Gastroesophageal sphincter (tissue), 4 donors: ENCODE results near the gene OR2V1. TPM values are rescaled to one million over a fixed set of nuclear protein-coding genes. Genes with fewer than 3 reads are reported as not detected.

Experiments used
- ATAC-seq: fragments of 150-250 bp; one replicate; pipeline ENCODE4 v1.9.1; 2016; ENCODE audit warnings: mild to moderate bottlenecking, moderate library complexity
- H3K27ac ChIP-seq, 4 donors: fragments of 200-600 bp; sonication (generic) in 3 of 4; 1 replicate in 3 of 4; 2 replicates in 1 of 4; pipeline ENCODE4 v1.5.1; 2016 to 2019
- H3K27me3 ChIP-seq: fragments of 200-600 bp; sonication (generic); one replicate; pipeline ENCODE4 v1.5.1; 2019
- H3K36me3 ChIP-seq, 2 donors: fragments of 200-600 bp; sonication (generic); one replicate each; pipeline ENCODE4 v1.5.1; 2019; ENCODE audit warnings: control low read depth in 1 of 2
- H3K4me1 ChIP-seq, 3 donors: fragments of 200-600 bp; sonication (generic); 1 replicate in 2 of 3; 2 replicates in 1 of 3; pipeline ENCODE4 v1.5.1; 2016 to 2019; ENCODE audit warnings: control low read depth in 2 of 3
- H3K4me3 ChIP-seq, 2 donors: fragments of 200-600 bp; sonication (generic); one replicate each; pipeline ENCODE4 v1.5.1; 2019; ENCODE audit warnings: mild to moderate bottlenecking in 1 of 2, moderate library complexity in 1 of 2
- H3K9me3 ChIP-seq, 3 donors: fragments of 200-600 bp; sonication (generic); one replicate each; pipeline ENCODE4 v1.5.1; 2017 to 2019; ENCODE audit warnings: control low read depth in 2 of 3
- CTCF ChIP-seq, 4 experiments: fragments of 200-600 bp in 2 of 4; fragments of 450-650 bp in 2 of 4; sonication (generic) in 1 of 4; IDR thresholded peaks; one replicate each; pipeline ENCODE4 v1.5.1; 2017 to 2019; ENCODE audit warnings: antibody characterized with exemption in 4 of 4, mild to moderate bottlenecking in 2 of 4, moderate library complexity in 2 of 4
- EP300 ChIP-seq: sonication (generic); formaldehyde crosslinking; IDR thresholded peaks from one replicate; pipeline ENCODE4 v1.6.1; 2017; ENCODE audit warnings: antibody characterized with exemption, mild to moderate bottlenecking
- POLR2A ChIP-seq, 2 donors: fragments of 450-650 bp; IDR thresholded peaks; one replicate each; pipeline ENCODE4 v1.6.1; 2017; ENCODE audit warnings: antibody characterized with exemption in 2 of 2, mild to moderate bottlenecking in 2 of 2, moderate library complexity in 1 of 2
- POLR2AphosphoS5 ChIP-seq: sonication (generic); formaldehyde crosslinking; IDR thresholded peaks from one replicate; pipeline ENCODE4 v1.6.1; 2017; ENCODE audit warnings: antibody characterized with exemption
- WGBS, 2 donors: methylation state at CpG; one replicate each; pipeline ENCODE4 v1.1.5; 2018; ENCODE audit warnings: low coverage in 1 of 2; 5-methylcytosine and 5-hydroxymethylcytosine counted together
- total RNA-seq, 4 donors: library from RNA; depleted of rRNA; stranded (reverse); fragments of >200 nt; gene quantifications; one replicate each; pipeline ENCODE4 v1.1.0, GENCODE V29; 2016

OR2V1 gene
- total RNA-seq, 4 donors from 2014 or later, result 0.12 TPM; not detected in 3

- Histone ChIP-seq H3K27me3 (peaks cover 35% of the 10 kb centered on the region), H3K4me1 (no peaks in the 10 kb centered on the region), H3K27ac (no peak overlapping the region), H3K9me3 (peaks cover 0 to 18% (median 0%) of the 10 kb centered on the region in 3 donors), H3K36me3 (no peaks in the 10 kb centered on the region), H3K4me3 (no peak overlapping the region)
- TF ChIP-seq POLR2A (IDR thresholded peaks at IDR 0.05) (no peak), CTCF (IDR thresholded peaks at IDR 0.05) (no peak), EP300 (no peak), POLR2AphosphoS5 (no peak)
- WGBS, 2 donors, result 90 to 100% methylated on average over 1 to 2 of the region's 3 CpGs
- ATAC-seq, result no peak
Observed at GRCh38 chr5:181140766-181141165, 9.8 kb upstream of the OR2V1 start.

- H3K9me3 ChIP-seq, result peaks cover 0 to 20% (median 0%) of the 10 kb centered on the region in 3 donors
- no peak for ATAC-seq
- TF ChIP-seq POLR2A (IDR thresholded peaks at IDR 0.05) (no peak), EP300 (no peak), POLR2AphosphoS5 (no peak), CTCF (IDR thresholded peaks at IDR 0.05) (no peak)
- H3K4me1 ChIP-seq, result peaks cover 0 to 4% (median 0%) of the 10 kb centered on the region in 3 donors
- H3K27ac ChIP-seq, result no peak overlapping the region
- H3K36me3 ChIP-seq, result no peaks in the 10 kb centered on the region
- H3K4me3 ChIP-seq, result no peak overlapping the region
- peaks cover 18% of the 10 kb centered on the region for H3K27me3 ChIP-seq
- 19 to 52% methylated on average over 4 to 5 of the region's 5 CpGs for WGBS, 2 donors
Observed at GRCh38 chr5:181138258-181138657, 7.3 kb upstream of the OR2V1 start.

- 75 to 86% methylated on average over 4 of the region's 4 CpGs for WGBS, 2 donors
- H3K27me3 ChIP-seq, result peaks cover 21% of the 10 kb centered on the region
- ATAC-seq, result no peak
- TF ChIP-seq EP300 (no peak), POLR2A (IDR thresholded peaks at IDR 0.05) (no peak), CTCF (IDR thresholded peaks at IDR 0.05) (no peak), POLR2AphosphoS5 (no peak)
- no peaks in the 10 kb centered on the region for H3K36me3 ChIP-seq
- peaks cover 0 to 4% (median 0%) of the 10 kb centered on the region in 3 donors for H3K4me1 ChIP-seq
- no peak overlapping the region for H3K4me3 ChIP-seq
- no peak overlapping the region for H3K27ac ChIP-seq
- H3K9me3 ChIP-seq, result peaks cover 0 to 20% (median 0%) of the 10 kb centered on the region in 3 donors
Observed at GRCh38 chr5:181136361-181136955, 5.5 kb upstream of the OR2V1 start.

GRCh38 chr5:181134259-181134658 lies 3.3 kb upstream of the OR2V1 start:
- H3K4me1 ChIP-seq, result peaks cover 0 to 4% (median 0%) of the 10 kb centered on the region in 3 donors
- ATAC-seq, result no peak
- WGBS, 2 donors, result 61 to 72% methylated on average over 4 to 6 of the region's 6 CpGs
- H3K4me3 ChIP-seq, result no peak overlapping the region
- H3K9me3 ChIP-seq, result peaks cover 0 to 20% (median 0%) of the 10 kb centered on the region in 3 donors
- no peak overlapping the region for H3K27ac ChIP-seq
- peaks cover 38% of the 10 kb centered on the region for H3K27me3 ChIP-seq
- TF ChIP-seq EP300 (no peak), POLR2A (IDR thresholded peaks at IDR 0.05) (no peak), POLR2AphosphoS5 (no peak), CTCF (IDR thresholded peaks at IDR 0.05) (no peak)
- no peaks in the 10 kb centered on the region for H3K36me3 ChIP-seq

GRCh38 chr5:181133610-181134231 lies 2.8 kb upstream of the OR2V1 start:
- H3K27me3 ChIP-seq, result peaks cover 43% of the 10 kb centered on the region
- WGBS, 2 donors, result 51 to 69% methylated on average over 6 to 10 of the region's 10 CpGs
- peaks cover 0 to 4% (median 0%) of the 10 kb centered on the region in 3 donors for H3K4me1 ChIP-seq
- peaks cover 0 to 20% (median 0%) of the 10 kb centered on the region in 3 donors for H3K9me3 ChIP-seq
- no peaks in the 10 kb centered on the region for H3K36me3 ChIP-seq
- H3K27ac ChIP-seq, result no peak overlapping the region
- no peak overlapping the region for H3K4me3 ChIP-seq
- TF ChIP-seq CTCF (IDR thresholded peaks at IDR 0.05), result no peak
- TF ChIP-seq EP300, result no peak
- TF ChIP-seq POLR2A (IDR thresholded peaks at IDR 0.05), result no peak
- ATAC-seq, result no peak
